Measurements from ENCODE around the gene WDTC1. TPM values are rescaled to one million over a fixed set of nuclear protein-coding genes. Genes with fewer than 3 reads are reported as not detected.

WDTC1 gene
- total and polyA plus RNA-seq, 2 experiments from 2014 or later, result 3.8 to 14.0 TPM

GRCh38 chr1:27342391-27342777, 108.0 kb downstream of the WDTC1 start (continued):
- no peak for TF ChIP-seq ZNF462 (CRISPR knock-in tag; IDR thresholded peaks at IDR 0.05)

GRCh38 chr1:27342778-27343638, 108.6 kb downstream of the WDTC1 start:
- peak overlapping the region; percentile 83 for H3K4me2 ChIP-seq
- H3K4me3 ChIP-seq, result peak overlapping the region; percentile 55; the same call in 1 of the 2 replicates
- TF ChIP-seq EZH2phosphoT487 (IDR thresholded peaks at IDR 0.05; ENCODE audit: unreplicated experiment), result no peak
- TF ChIP-seq JUNB (IDR thresholded peaks at IDR 0.05; ENCODE audit: unreplicated experiment), result no peak
- no peak for TF ChIP-seq CTCF (conservative IDR thresholded peaks at IDR 0.05; ENCODE audit: low read depth in 2 of 2)
- TF ChIP-seq POLR2AphosphoS5 (IDR thresholded peaks at IDR 0.05; ENCODE audit: low read depth), result no peak
- TF ChIP-seq ZNF331 (CRISPR knock-in tag; IDR thresholded peaks at IDR 0.05; ENCODE audit: low read depth), result no peak
- no peak for TF ChIP-seq NANOG (IDR thresholded peaks at IDR 0.05; ENCODE audit: borderline replicate concordance)
- no peak for TF ChIP-seq ZNF114 (CRISPR knock-in tag; IDR thresholded peaks at IDR 0.05)
- no peak for TF ChIP-seq REST (IDR thresholded peaks at IDR 0.05; ENCODE audit: unreplicated experiment)
- TF ChIP-seq ETS1 (IDR thresholded peaks at IDR 0.05), result no peak
- no peak for TF ChIP-seq STAT1 (IDR thresholded peaks at IDR 0.05; ENCODE audit: unreplicated experiment)

More at GRCh38 chr1:27342778-27343638, 108.6 kb downstream of the WDTC1 start:
- Mint-ChIP-seq H3K27me3 (ENCODE audit: insufficient read depth, low read depth, poor library complexity) (peaks cover 12% of the 10 kb centered on the region), H3K27ac (peak overlapping the region; percentile 46), H3K9me3 (no peaks in the 10 kb centered on the region; the same call in 2 of the 3 replicates), H3K36me3 (ENCODE audit: low read depth) (peaks cover 9% of the 10 kb centered on the region), H3K4me3 (peak overlapping the region; percentile 76), H3K4me1 (peaks cover 36% of the 10 kb centered on the region)
- H4K20me1 ChIP-seq (replicated peaks; ENCODE audit: insufficient read depth), result no peaks in the 10 kb centered on the region
- no peak overlapping the region for H3K27ac ChIP-seq (ENCODE audit: low read depth)
- peaks cover under 1% of the 10 kb centered on the region for H3K79me2 ChIP-seq (replicated peaks; ENCODE audit: insufficient read depth)
- H3K4me1 ChIP-seq (ENCODE audit: insufficient read depth), result peaks cover 17% of the 10 kb centered on the region; the same call in 1 of the 2 replicates
- peak; percentile 41 for ATAC-seq
- H2AFZ ChIP-seq, result no peak overlapping the region
- DNase-seq (ENCODE audit: low spot score), result no peak
- H3K27me3 ChIP-seq (ENCODE audit: insufficient read depth), result no peaks in the 10 kb centered on the region
- H3F3A ChIP-seq (replicated peaks; ENCODE audit: low read depth), result peaks cover 5% of the 10 kb centered on the region; the same call in 1 of the 2 replicates
- H3K36me3 ChIP-seq (ENCODE audit: insufficient read depth), result no peaks in the 10 kb centered on the region
- no peaks in the 10 kb centered on the region for H3K9me2 ChIP-seq (ENCODE audit: insufficient read depth)

Data from GM23338 (cell line).